Transverse colon (tissue), 4 donors: Measurements from ENCODE around the gene DAGLB.

Source experiments
- CTCF ChIP-seq, 5 experiments: fragments of 200-600 bp in 3 of 5; fragments of 450-650 bp in 2 of 5; sonication (generic) in 3 of 5; IDR thresholded peaks; 1 replicate in 2 of 5; 2 replicates in 3 of 5; pipeline ENCODE4 v1.5.1; 2016 to 2017; ENCODE audit warnings: antibody characterized with exemption in 5 of 5, inconsistent platforms in 3 of 5, mild to moderate bottlenecking in 2 of 5, moderate library complexity in 1 of 5
- POLR2A ChIP-seq: fragments of 450-650 bp; IDR thresholded peaks from one replicate; pipeline ENCODE4 v1.6.1; 2016; ENCODE audit warnings: antibody characterized with exemption, mild to moderate bottlenecking, moderate library complexity
- POLR2AphosphoS5 ChIP-seq, 3 donors: sonication (generic); formaldehyde crosslinking; IDR thresholded peaks; one replicate each; pipeline ENCODE4 v1.6.1; 2016; ENCODE audit warnings: antibody characterized with exemption in 3 of 3

- no peak for TF ChIP-seq POLR2A
- TF ChIP-seq CTCF (IDR thresholded peaks at IDR 0.05), result no peak
- TF ChIP-seq POLR2AphosphoS5 (IDR thresholded peaks at IDR 0.05), result no peak
Observed at GRCh38 chr7:6379886-6380285, 67.9 kb downstream of the DAGLB start.
